SK-N-SH treated with all-trans-retinoic acid at 6 μM for 48 hours (cell line): ENCODE results near the gene MATCAP1.

Source experiments
- BACH2 ChIP-seq: fragments of 250-450 bp; sonication (Bioruptor Pico); IDR thresholded peaks from 2 replicates; pipeline ENCODE4 v1.9.0; 2021; ENCODE audit warnings: mild to moderate bottlenecking, borderline replicate concordance
- CREB5 ChIP-seq: fragments of 250-450 bp; sonication (Bioruptor Pico); IDR thresholded peaks from 2 replicates; pipeline ENCODE4 v1.5.1; 2020; ENCODE audit warnings: low read depth, mild to moderate bottlenecking, moderate library complexity
- CSDC2 ChIP-seq: fragments of 250-450 bp; sonication (Bioruptor Pico); IDR thresholded peaks from 2 replicates; pipeline ENCODE4 v1.5.0; 2020; ENCODE audit warnings: mild to moderate bottlenecking, moderate library complexity
- ISL1 ChIP-seq: fragments of 250-450 bp; sonication (Bioruptor Pico); IDR thresholded peaks from 2 replicates; pipeline ENCODE4 v2.1.2; 2022; ENCODE audit warnings: mild to moderate bottlenecking, moderate library complexity
- OSR1 ChIP-seq: fragments of 250-450 bp; sonication (Bioruptor Pico); IDR thresholded peaks from 2 replicates; pipeline ENCODE4 v1.8.0; 2022; ENCODE audit warnings: moderate library complexity, mild to moderate bottlenecking, inconsistent platforms
- PPARA ChIP-seq: fragments of 250-450 bp; sonication (Bioruptor Pico); IDR thresholded peaks from 2 replicates; pipeline ENCODE4 v1.5.0; 2020; ENCODE audit warnings: mild to moderate bottlenecking, borderline replicate concordance
- RARB ChIP-seq: fragments of 250-450 bp; sonication (Bioruptor Pico); IDR thresholded peaks from 2 replicates; pipeline ENCODE4 v1.8.0; 2021; ENCODE audit warnings: mild to moderate bottlenecking, moderate library complexity
- SNAI2 ChIP-seq: fragments of 250-450 bp; sonication (Bioruptor Pico); IDR thresholded peaks from 2 replicates; pipeline ENCODE4 v1.5.0; 2020; ENCODE audit warnings: mild to moderate bottlenecking, moderate library complexity
- TCF4 ChIP-seq: fragments of 250-450 bp; sonication (Bioruptor Pico); IDR thresholded peaks from 2 replicates; pipeline ENCODE4 v1.8.0; 2021; ENCODE audit warnings: mild to moderate bottlenecking, moderate library complexity, borderline replicate concordance
- TSHZ2 ChIP-seq: fragments of 250-450 bp; sonication (Bioruptor Pico); IDR thresholded peaks from 2 replicates; pipeline ENCODE4 v1.5.0; 2020; ENCODE audit warnings: mild to moderate bottlenecking, moderate library complexity
- ZFP3 ChIP-seq: fragments of 250-450 bp; sonication (Bioruptor Pico); IDR thresholded peaks from 2 replicates; pipeline ENCODE4 v1.5.0; 2020; ENCODE audit warnings: mild to moderate bottlenecking, moderate library complexity
- ZFP30 ChIP-seq: fragments of 450-650 bp; formaldehyde crosslinking; IDR thresholded peaks from 2 replicates; pipeline ENCODE4 v1.5.0; 2022; ENCODE audit warnings: mild to moderate bottlenecking, moderate library complexity
- ZNF8 ChIP-seq: fragments of 450-650 bp; formaldehyde crosslinking; IDR thresholded peaks from 2 replicates; pipeline ENCODE4 v1.5.0; 2020; ENCODE audit warnings: mild to moderate bottlenecking, moderate library complexity
- TF ChIP-seq, protein P1 (sequence below): fragments of 250-450 bp; sonication (Bioruptor Pico); IDR thresholded peaks from 2 replicates; pipeline ENCODE4 v1.8.0; 2020; ENCODE audit warnings: mild to moderate bottlenecking, moderate library complexity, borderline replicate concordance

DNA sequence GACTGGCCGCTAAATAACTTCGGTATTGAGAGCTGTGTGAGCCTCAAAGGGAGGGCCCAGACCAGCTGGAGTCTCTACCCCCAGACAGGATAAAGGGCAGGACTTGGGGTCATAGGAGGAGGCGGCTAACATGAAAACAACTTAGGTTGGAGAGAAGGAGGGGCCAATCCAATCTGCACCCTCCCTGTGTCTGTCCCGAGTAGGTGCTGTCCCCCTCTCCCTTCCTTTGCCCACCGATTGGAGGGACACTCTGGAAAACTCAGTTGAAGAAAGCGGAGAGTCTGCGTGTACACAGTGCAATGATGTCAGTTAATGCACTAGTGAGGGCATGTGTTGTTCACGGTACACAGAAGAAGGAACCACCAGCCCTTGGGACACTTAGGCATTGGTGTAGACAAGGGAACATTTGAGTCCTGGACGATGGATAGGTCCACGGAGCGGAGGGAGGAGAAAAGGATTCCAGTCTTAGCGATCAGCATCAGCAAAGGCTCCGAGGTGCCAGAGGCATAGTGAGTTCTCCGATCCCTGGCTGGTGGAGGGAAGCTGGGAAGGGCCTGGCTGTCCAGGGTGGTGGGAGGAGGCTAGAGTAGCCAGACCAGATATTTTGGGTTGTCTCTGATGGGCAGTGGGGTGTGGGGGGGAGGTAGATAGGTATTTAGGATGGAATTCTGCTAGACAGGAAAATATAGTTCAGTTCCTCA, 12.7 kb downstream of the MATCAP1 start:
- TF ChIP-seq CSDC2 (CRISPR knock-in tag) (no peak), CREB5 (no peak), RARB (CRISPR knock-in tag) (no peak), PPARA (no peak), BACH2 (CRISPR knock-in tag) (no peak), TCF4 (CRISPR knock-in tag) (no peak), OSR1 (CRISPR knock-in tag) (no peak), ZFP30 (no peak), TSHZ2 (CRISPR knock-in tag) (no peak), ZFP3 (CRISPR knock-in tag) (no peak), SNAI2 (CRISPR knock-in tag) (no peak), ISL1 (CRISPR knock-in tag) (no peak), ZNF8 (no peak)
- TF ChIP-seq, protein P1, sequence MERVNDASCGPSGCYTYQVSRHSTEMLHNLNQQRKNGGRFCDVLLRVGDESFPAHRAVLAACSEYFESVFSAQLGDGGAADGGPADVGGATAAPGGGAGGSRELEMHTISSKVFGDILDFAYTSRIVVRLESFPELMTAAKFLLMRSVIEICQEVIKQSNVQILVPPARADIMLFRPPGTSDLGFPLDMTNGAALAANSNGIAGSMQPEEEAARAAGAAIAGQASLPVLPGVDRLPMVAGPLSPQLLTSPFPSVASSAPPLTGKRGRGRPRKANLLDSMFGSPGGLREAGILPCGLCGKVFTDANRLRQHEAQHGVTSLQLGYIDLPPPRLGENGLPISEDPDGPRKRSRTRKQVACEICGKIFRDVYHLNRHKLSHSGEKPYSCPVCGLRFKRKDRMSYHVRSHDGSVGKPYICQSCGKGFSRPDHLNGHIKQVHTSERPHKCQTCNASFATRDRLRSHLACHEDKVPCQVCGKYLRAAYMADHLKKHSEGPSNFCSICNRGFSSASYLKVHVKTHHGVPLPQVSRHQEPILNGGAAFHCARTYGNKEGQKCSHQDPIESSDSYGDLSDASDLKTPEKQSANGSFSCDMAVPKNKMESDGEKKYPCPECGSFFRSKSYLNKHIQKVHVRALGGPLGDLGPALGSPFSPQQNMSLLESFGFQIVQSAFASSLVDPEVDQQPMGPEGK (CRISPR knock-in tag): no peak
